GM21576 (cell line): ENCODE results near the gene UAP1L1.
"Not testable (repeated sequence)": the region's sequence is repeated elsewhere in the genome, so short reads cannot be mapped to it uniquely, and the experiment has no call there.

Experiments used
- ATAC-seq: cut with Tn5 transposase; IDR thresholded peaks from one replicate; pipeline ENCODE4 v1.9.1; 2021; ENCODE audit warnings: mild to moderate bottlenecking, moderate library complexity; ENCODE audit not compliant: unreplicated experiment

Gene UAP1L1

GRCh38 chr9:137077010-137077747 lies at the start of gene UAP1L1:
UAP1L1 (plus strand) TSS chr9:137077517; CDS start chr9:137077533, 16 bp downstream.
- peak; percentile 56 for ATAC-seq

- peak; percentile 35 for ATAC-seq
These were observed 48.9 kb upstream of the UAP1L1 start for GRCh38 chr9:137028263-137029057.

DNA sequence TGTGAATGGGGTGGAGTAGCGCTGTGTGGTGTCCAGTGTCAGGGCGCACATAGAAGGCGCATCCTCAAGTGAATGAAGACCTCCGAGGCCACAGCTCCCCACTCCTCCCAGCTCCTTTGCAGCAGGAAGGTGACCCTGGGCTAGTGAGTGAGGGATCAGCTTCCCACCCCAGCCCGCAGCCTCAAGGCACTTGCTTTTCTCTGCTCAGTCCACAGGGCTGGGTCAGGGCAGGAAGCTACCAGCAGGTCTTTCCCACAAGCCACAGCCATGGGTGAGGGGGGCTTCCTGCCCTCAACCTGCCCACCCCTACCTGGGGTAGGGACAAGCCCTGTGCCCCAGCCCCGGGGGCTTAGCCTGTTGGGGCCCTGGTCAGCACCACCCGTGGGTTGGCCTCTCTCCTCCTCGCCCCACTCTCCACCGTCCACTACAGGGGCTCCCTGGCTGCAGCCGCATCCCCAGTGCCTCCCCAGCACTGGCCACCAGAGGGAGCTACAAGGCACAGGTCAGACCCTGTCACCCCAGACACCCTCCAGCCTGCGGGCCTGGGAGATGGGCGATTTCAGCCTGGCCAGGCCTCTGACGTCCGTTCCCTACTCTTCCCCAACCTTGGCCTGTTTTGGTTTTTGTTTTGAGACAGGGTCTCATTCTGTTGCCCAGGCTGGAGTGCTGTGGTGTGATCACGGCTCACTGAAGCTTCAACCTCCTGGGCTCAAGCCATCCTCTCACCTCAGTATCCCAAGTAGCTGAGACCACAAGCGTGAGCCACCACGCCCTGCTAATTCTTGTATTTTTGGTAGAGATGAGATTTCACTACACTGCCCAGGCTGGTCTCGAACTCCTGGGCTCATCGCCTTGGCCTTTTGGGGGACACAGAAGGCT lies 48.0 kb upstream of the UAP1L1 start:
- ATAC-seq, result peak; percentile 40

DNA sequence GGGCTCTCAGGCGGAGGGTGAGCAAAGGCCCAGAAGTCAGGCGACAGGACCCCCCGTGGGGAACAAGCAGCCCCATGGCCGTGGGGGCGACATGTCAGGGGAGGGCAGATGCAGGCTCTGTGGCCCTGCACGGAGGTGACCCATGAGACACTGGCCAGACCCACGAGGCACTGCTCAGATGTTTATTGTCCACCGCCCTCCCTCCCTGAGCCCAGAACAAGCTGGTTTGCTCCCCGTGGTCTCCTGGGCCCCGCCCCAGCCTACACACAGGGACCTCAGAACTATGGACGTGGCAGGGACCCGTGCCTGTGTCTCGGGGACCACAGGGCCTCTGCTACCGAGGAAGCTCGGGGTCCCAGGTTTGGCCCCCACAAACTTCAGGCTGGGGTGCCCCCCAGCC lies 47.3 kb upstream of the UAP1L1 start:
- no peak for ATAC-seq

- ATAC-seq, result no peak
These were observed 46.5 kb upstream of the UAP1L1 start for GRCh38 chr9:137030538-137031527.

- no peak for ATAC-seq
These were observed 45.2 kb upstream of the UAP1L1 start, which contains the start of gene FUT7 for GRCh38 chr9:137031904-137032640. FUT7 (minus strand) TSS chr9:137032088; CDS start chr9:137031991, 97 bp downstream.

- no peak for ATAC-seq
These were observed 44.5 kb upstream of the UAP1L1 start for GRCh38 chr9:137032858-137033257.

DNA sequence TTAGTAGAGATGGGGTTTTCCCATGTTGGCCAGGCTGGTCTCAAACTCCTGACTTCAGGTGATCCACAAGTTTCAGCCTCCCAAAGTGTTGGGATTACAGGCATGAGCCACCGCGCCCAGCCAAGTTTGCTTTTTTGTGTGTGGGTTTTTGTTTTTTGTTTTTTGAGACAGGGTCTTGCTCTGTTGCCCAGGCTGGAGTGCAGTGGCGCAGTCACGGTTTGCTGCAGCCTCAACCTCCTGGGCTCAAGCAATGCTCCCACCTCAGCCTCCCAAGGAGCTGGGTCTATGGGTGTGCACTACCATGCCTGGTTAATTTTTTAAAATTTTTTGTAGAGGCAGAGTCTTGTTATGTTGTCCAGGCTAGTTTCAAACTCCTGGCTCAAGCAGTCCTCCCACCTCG lies 43.8 kb upstream of the UAP1L1 start:
- ATAC-seq, result not testable (repeated sequence)

GRCh38 chr9:137034039-137034708 lies 43.1 kb upstream of the UAP1L1 start:
- no peak for ATAC-seq

DNA sequence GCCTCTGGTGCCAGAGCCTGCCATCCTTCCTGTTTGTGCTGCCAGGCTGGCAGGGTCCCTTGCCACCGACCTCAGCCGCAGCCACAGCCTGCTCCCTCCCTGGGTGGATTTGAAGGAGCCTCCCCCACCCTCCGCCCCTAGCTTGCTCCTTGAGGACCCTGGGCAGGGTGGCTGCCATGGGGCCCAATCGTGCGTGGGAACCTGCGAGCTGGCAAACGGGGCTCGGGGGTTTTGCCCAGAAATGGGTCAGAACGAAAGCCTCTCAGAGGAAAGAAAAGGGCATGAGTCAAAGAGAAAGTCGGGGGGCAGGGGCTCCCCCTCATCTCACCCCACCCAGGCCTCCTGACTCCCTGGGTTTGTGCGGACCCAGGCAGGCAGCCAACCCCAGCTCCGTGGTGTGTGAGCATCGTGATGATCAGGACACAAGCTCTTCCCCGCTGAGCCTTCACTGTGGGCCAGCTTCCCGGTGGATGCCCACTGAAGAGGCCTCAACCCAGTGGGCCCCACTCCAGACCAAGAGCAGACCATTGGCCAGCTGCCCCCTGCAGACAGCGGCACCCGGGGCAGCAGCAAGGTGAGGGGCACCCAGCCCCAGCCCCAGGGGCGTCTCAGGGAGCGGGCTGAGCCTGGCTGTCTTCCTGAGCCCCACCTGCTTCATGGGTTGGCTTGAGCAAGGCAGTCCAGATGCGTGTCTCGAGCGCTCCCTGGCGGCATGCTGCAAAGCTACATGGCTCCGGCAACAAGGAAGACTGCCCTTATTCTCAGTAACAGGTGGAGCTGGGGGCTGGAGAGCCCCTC lies 42.4 kb upstream of the UAP1L1 start:
- ATAC-seq, result peak; percentile 48

DNA sequence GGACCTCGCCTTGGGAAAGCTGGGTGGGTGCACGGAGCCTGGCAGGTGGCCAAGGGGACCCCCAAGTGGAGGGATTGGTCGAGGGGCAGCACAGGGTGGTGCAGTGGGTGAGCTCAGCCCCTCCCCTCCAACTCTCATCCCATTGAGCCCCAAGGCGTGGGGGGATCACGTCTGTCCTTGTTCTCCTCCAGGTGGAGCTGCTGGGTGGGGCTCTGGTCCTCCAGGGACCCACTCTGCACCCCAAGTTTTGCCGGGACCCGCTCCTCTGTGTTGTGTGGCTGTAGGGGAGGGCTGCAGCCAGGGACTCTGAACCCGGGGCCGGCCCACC lies 41.8 kb upstream of the UAP1L1 start:
- ATAC-seq, result no peak

DNA sequence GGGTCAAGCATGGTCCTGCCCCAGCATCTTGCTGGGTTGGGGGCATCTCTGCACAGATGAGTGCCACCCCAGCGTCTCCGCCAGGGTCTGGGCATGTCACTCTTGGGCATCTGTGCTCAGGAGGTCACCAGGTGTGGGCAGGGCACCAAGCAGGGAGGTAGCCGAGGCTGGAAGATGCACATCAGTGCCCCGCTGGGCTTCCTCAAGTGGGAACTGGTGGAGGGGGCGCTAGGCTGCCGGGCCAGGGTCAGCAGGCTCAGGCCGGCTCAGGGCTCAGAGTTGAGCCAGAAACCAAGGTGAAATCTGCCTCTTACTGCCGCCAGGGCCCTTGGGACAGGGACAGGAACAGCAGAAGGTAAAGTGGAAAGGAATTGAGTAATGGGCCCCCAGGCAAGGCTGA lies 41.4 kb upstream of the UAP1L1 start:
- ATAC-seq, result no peak

DNA sequence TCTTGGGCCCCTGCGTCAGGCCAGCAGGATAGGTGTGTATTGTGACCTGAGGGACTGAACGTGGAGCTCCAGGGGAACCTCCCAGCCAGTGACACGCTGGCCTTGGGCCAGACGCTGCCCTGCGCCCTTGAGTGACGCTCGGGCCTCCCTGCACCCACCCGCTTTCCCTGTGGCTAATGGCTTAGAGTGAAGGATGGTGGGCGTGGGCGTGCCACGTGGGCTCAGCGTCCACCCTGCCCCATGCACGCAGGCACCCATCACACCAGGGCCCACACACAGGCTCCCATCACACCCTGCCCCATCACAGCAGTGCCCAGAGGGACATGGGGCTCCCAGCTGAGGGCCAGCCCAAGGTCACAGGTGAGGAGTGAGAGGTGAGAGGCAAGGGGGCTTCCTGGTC lies 40.3 kb upstream of the UAP1L1 start:
- no peak for ATAC-seq

DNA sequence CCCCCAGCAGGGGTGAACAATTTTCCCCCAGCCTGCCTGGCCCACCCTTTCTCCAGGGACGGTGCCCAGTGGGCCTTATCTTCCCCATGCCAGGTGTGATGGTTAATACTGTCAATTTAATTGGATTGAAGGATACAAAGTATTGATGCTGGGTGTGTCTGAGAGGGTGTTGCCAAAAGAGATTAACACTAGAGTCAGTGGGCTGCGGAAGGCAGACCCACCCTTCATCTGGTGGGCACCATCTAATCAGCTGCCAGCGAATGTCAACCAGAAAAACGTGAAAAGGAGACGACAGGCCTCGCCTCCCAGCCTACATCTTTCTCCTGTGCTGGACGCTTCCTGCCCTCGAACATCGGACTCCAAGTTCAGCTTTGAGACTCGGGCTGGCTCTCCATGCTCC lies 39.8 kb upstream of the UAP1L1 start:
- no peak for ATAC-seq

GRCh38 chr9:137038916-137039315 lies 38.4 kb upstream of the UAP1L1 start:
- ATAC-seq, result no peak

DNA sequence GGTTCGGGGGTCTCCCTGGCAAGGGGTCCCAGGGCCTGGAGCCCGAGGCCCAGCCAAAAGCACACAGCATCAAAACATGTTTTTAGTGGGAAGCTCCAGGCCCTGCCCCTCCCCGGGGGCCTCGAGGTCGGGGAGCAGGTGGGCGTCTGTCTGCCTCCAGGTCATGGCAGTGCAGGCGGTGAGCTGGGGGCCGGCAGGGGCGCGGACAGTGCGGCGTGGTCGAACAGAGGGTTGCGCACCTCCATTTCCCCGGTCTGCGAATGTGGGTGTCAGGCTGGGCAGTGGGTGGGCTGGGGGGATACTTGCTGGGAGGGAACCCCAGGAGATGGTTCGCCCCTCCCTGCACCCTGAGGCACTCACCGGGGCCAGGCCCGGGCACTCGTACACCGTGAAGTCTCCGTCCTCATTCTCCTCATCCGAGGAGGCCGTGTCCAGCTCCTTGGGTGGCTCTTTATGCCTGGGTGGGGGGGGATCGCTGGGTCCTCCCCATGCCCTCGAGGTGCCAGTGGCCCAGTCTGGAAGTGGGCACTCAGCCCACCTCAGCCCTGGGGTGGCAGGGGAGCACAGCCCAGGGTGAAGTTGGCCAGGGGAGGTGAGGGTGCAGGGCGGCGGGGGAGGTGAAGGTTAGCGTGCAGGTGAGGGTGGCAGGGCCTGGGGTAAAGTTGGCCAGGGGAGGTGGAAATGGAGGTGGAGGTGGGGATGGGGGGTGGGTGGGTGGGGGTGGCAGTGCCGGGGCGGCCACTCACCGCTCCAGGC lies 37.5 kb upstream of the UAP1L1 start:
- ATAC-seq, result no peak

DNA sequence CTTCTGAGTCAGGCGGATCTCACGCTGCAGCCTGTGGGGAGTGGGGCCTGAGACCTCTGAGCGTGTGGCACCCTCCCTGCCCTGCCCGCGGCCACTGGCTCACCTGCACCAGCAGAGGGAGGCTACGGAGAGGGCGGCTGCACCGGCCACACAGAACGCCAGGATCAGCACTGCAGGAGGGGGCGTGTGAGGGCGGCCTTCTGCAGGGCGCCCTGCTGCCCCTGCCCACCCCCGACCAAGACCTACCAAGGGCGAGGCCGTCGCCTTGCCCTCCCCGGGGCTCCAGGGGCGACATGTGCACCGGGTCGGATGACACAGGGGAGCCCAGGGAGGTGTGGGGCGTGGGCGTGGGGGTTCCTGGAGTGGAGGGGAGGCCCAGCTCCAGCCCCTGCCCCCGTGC lies 36.7 kb upstream of the UAP1L1 start:
- ATAC-seq, result no peak
